Stimulated activated memory B cell treated with anti-CD40 and anti-IgM and Interleukin-4, amounts not matched to agents 10 μg/mL and 1 μg/mL and 100 μg/mL, for 72 hours (primary cell): ENCODE results near the gene HELT.
"Not testable (repeated sequence)": the region's sequence is repeated elsewhere in the genome, so short reads cannot be mapped to it uniquely, and the experiment has no call there.

Experiments
- ATAC-seq: fragments of 150-1000 bp; cut with Tn5 transposase; 2 replicates; pipeline ENCODE4 v1.10.0; 2021
- H3K27ac Mint-ChIP-seq: one replicate; pipeline ENCODE4 v1.8.0; 2022; ENCODE audit warnings: mild to moderate bottlenecking, mixed read lengths
- H3K27me3 Mint-ChIP-seq: one replicate; pipeline ENCODE4 v1.8.0; 2022; ENCODE audit warnings: mixed read lengths
- H3K36me3 Mint-ChIP-seq: one replicate; pipeline ENCODE4 v1.8.0; 2022; ENCODE audit warnings: mixed read lengths
- H3K4me1 Mint-ChIP-seq: one replicate; pipeline ENCODE4 v1.8.0; 2022; ENCODE audit warnings: mixed read lengths
- H3K4me3 Mint-ChIP-seq: one replicate; pipeline ENCODE4 v1.8.0; 2022; ENCODE audit warnings: mild to moderate bottlenecking, moderate library complexity, mixed read lengths
- H3K9me3 Mint-ChIP-seq: one replicate; pipeline ENCODE4 v1.8.0; 2022; ENCODE audit warnings: mixed read lengths

HELT gene

DNA sequence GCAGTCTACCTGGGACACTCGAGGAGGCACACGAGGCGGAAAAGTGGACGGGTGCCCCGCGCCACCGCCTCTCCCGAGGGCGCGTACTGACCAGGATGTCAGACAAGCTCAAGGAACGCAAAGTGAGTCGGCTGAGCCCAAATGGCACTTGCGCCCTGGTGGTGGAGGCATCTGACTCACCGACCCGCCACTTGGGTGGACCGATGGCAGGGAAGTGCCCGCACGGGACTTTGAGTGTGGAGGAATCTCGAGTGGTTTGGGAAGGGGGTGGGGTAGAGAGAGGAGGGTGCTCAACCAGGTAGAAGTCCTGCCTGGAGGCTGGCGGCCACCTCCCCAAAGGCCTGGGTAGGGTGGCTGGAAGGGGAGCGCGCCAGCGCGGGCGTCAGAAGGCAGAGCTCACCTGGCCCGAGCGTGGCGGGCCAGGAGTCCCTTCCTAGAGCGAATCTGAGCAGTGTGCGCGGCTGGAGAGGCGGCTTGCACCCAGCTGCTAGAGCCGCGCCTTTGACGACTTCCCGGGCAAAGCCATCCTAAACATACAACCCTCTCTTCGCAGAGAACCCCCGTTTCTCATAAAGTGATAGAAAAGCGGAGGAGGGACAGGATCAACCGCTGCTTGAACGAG lies 655 bp downstream of the HELT start:
- ATAC-seq: no peak
- H3K27ac Mint-ChIP-seq: no peak overlapping the region
- peaks cover 28% of the 10 kb centered on the region for H3K4me1 Mint-ChIP-seq
- H3K9me3 Mint-ChIP-seq: no peaks in the 10 kb centered on the region
- no peak overlapping the region for H3K4me3 Mint-ChIP-seq
- no peaks in the 10 kb centered on the region for H3K36me3 Mint-ChIP-seq
- peaks cover 98% of the 10 kb centered on the region for H3K27me3 Mint-ChIP-seq

DNA sequence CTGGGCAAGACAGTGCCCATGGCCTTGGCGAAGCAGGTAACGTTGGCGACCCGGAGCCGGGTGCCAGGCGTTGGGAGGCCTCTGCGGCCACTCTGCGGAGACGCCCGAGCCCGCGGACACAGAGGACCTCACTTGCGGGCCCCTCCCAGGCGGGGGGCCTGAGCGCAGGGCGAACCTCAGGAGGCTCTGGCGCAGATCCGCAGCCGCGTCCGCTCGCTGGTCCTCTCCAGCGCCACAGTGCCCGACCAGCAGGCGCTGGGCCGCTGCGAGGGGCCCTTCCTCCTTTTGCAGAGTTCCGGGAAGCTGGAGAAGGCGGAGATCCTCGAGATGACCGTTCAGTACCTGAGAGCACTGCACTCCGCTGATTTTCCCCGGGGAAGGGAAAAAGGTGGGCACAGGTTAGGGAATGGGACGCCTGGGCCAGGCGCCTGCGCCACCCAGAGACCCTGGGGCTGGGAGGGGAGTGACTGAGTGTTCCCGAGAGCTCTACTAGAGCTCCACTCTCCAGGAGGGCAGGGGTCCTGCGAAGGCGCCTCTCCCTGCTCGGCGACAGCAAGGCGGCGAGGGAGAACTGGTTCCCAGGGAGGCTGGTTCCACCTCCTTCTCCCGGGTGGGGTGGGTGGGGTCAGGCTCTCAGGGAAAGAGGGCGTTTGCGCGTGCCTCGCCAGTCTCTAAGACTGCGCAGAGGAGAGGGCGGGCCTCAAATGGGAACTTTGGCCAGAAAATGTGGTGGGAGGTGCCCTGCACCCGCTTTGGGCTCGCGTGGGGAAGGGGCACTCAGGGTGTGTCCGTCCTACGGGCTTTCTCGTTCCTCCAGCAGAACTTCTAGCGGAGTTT lies 1.4 kb downstream of the HELT start:
- Mint-ChIP-seq H3K4me3 (no peak overlapping the region), H3K27ac (no peak overlapping the region), H3K27me3 (peaks cover 94% of the 10 kb centered on the region), H3K9me3 (no peaks in the 10 kb centered on the region), H3K36me3 (no peaks in the 10 kb centered on the region), H3K4me1 (peaks cover 28% of the 10 kb centered on the region)
- no peak for ATAC-seq

DNA sequence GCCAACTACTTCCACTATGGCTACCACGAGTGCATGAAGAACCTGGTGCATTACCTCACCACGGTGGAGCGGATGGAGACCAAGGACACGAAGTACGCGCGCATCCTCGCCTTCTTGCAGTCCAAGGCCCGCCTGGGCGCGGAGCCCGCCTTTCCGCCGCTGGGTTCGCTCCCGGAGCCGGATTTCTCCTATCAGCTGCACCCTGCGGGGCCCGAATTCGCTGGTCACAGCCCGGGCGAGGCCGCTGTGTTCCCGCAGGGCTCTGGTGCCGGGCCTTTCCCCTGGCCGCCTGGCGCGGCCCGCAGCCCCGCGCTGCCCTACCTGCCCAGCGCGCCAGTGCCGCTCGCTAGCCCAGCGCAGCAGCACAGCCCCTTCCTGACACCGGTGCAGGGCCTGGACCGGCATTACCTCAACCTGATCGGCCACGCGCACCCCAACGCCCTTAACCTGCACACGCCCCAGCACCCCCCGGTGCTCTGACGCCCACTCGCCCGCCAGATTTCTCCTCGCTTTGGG lies 2.1 kb downstream of the HELT start:
- Mint-ChIP-seq H3K4me3 (no peak overlapping the region), H3K27ac (no peak overlapping the region), H3K4me1 (peaks cover 28% of the 10 kb centered on the region), H3K9me3 (no peaks in the 10 kb centered on the region), H3K27me3 (peaks cover 94% of the 10 kb centered on the region), H3K36me3 (no peaks in the 10 kb centered on the region)
- ATAC-seq: no peak

DNA sequence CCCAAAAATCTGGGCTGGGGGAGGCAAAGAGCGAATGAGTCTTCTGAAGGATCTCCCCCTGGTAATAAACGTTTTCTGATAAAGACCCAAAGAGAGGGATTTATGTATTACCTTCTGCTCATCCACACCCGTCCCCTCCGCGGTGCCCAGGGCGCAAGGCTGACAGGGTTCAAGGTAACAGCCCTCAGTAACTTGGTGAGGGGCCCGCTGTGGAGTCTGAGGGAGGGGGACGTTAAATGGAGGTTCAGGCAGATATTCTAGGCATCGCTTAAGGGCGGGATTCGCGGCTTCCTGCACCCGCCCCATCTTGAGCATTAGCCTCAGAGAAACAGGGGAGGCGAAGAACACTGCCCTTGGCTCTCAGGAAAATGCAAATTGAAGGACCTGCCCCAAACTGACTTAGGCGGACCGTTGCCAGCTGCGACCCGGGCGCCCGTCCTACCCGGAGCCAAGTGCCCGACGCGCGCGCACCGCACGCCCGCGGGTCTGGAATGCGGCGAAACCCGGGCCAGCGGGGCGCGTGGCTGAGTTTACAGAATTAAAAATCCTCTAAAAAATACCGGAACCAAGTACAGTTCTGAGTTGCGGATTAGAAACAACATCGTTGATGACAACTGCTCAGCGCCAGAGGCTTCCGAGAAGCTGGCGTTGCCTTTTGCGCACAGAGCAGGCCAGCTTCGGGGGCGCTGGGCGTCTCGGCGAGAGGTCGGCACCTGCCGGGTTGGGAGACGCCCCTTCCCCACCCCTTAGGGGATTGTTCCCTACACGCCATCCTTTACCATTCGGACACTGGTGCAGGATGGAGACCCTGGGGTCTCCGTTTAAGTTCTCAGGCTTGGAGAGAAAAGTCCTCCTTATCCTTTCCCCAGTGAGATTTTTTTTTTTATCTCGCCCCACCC lies 2.8 kb downstream of the HELT start:
- Mint-ChIP-seq H3K4me1 (peaks cover 26% of the 10 kb centered on the region), H3K4me3 (no peak overlapping the region), H3K9me3 (no peaks in the 10 kb centered on the region), H3K27me3 (peaks cover 90% of the 10 kb centered on the region), H3K27ac (no peak overlapping the region), H3K36me3 (no peaks in the 10 kb centered on the region)
- ATAC-seq: no peak

DNA sequence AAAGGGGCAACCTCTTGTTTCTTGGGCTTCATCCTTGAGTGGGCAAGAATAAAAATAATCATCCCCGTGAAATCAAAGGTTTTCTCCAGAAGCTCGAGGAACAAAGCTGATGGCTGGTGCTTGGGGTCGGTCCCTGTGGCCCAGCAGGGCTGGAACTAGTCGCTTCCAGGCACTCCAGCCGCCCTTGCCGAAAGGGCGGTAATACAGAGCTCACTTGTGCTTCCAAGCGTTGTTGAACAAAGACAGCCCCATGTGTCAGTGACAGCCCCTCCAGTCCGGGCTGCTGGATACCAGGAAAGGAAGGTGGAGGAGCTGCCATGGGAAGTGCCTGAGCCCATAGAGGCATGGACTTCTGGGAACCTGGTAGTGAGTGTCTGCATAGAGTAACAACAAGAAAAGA lies 5.2 kb downstream of the HELT start:
- no peak for ATAC-seq
- H3K4me3 Mint-ChIP-seq: no peak overlapping the region
- H3K27me3 Mint-ChIP-seq: peaks cover 66% of the 10 kb centered on the region

DNA sequence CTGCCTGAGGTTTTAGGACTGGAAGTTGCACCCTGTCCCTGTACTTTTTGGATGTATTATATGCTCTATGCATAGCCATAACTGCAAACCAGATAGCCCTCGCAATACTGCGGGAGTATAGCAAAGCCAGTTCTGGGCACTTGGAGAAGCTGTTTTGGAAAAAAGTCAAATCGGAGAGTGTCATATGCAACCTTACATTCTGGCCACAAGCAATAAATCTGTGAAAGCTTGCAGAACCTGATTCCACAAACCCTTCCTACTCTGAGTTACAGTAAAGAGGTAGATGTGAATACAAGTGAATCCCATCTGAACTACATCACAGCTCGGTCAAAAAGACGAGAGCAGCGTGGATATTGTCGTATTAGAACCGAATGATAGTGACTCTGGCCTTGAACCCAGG lies 10.3 kb downstream of the HELT start:
- ATAC-seq: no peak
- no peaks in the 10 kb centered on the region for H3K4me1 Mint-ChIP-seq
- no peaks in the 10 kb centered on the region for H3K9me3 Mint-ChIP-seq
- H3K27ac Mint-ChIP-seq: no peak overlapping the region
- no peaks in the 10 kb centered on the region for H3K36me3 Mint-ChIP-seq
- H3K4me3 Mint-ChIP-seq: no peak overlapping the region
- H3K27me3 Mint-ChIP-seq: peaks cover 39% of the 10 kb centered on the region

More for the DNA sequence above, 5.2 kb downstream of the HELT start:
- Mint-ChIP-seq H3K4me1 (peaks cover 19% of the 10 kb centered on the region), H3K27ac (no peak overlapping the region), H3K36me3 (no peaks in the 10 kb centered on the region), H3K9me3 (no peaks in the 10 kb centered on the region)

DNA sequence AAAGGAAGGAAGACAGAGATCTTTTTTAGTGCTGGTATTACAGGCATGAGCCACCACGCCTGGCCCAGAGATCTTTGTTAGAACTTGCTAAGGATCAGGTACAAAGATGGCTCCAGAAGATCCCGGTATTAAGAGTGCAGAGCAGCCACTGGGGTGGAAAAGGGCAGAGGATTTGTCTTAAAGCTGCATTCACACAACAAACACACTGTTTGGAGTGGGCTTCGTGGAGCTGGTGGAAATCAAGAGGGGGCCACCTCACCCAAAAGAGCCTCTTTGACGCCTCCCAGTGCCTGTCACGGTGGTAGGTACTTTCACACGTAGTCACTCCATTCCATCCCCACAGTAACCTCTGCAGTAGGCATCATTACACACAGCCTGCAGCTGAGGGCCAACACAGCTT lies 13.3 kb downstream of the HELT start:
- H3K4me1 Mint-ChIP-seq: peaks cover 8% of the 10 kb centered on the region
- H3K4me3 Mint-ChIP-seq: no peak overlapping the region
- no peak for ATAC-seq
- no peaks in the 10 kb centered on the region for H3K9me3 Mint-ChIP-seq
- H3K27me3 Mint-ChIP-seq: peaks cover 36% of the 10 kb centered on the region
- no peaks in the 10 kb centered on the region for H3K36me3 Mint-ChIP-seq
- no peak overlapping the region for H3K27ac Mint-ChIP-seq

DNA sequence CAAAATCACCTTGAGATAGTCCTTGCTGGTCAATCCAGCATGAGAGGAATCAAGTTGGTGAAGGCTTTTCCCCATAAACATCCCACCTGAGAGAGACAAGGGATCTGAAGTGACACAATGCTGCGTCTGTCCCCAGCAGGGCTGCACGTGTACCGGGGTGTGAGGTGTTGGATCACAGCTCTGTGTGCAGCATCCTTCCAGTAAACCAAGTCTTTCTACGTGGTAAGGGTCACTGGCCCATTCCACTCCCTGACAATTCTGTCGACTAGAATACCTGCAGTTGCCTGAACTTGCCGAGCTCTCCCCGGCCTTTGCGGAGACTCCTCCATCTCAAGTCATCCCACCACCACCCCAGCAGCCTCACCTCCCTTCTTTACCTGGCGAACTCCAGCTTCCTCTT lies 14.8 kb downstream of the HELT start:
- ATAC-seq: no peak
- Mint-ChIP-seq H3K27me3 (peaks cover 46% of the 10 kb centered on the region), H3K27ac (no peak overlapping the region), H3K36me3 (no peaks in the 10 kb centered on the region), H3K4me1 (peaks cover 8% of the 10 kb centered on the region), H3K9me3 (no peaks in the 10 kb centered on the region), H3K4me3 (no peak overlapping the region)

DNA sequence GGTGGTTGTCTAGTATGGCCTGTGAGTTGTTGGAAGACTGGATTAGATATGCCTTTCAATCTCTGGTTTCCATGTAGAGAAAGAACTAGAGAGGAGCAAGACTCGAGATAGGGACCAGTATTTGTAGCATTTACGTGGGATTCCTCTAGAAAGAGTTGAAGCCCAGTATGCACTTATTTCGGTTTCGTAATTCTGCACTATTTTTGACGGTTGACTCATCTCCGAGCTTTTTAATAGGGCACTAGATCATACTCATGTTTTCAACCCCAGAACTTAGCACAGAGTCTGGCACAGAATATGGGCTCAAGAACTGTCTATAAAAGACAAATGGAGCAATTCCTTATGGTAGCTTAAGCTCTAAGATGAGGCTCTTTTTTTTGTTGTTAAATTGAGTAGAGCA lies 15.7 kb downstream of the HELT start:
- no peaks in the 10 kb centered on the region for H3K36me3 Mint-ChIP-seq
- no peak for ATAC-seq
- H3K27ac Mint-ChIP-seq: no peak overlapping the region
- H3K4me3 Mint-ChIP-seq: no peak overlapping the region
- H3K27me3 Mint-ChIP-seq: peaks cover 46% of the 10 kb centered on the region
- H3K9me3 Mint-ChIP-seq: no peaks in the 10 kb centered on the region
- H3K4me1 Mint-ChIP-seq: peaks cover 8% of the 10 kb centered on the region

DNA sequence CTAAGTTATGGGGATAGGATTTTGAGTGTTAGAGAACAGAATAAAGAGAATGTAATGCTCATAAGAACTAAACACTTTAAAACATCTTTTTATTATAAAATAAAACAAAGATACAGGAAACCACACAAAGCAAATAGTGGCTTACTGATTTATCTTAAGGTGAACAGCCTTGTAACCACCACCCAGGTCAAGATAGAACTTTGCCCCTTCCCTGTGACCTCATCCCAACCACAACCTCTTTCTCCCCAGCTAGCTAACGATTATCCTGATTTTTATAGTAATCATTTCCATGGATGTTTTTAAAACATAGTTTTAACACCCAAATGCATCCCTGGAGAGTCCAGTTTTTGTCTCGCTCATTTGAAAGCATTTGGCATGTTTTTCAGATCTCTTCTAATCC lies 17.0 kb downstream of the HELT start:
- Mint-ChIP-seq H3K36me3 (no peaks in the 10 kb centered on the region), H3K27me3 (peaks cover 46% of the 10 kb centered on the region), H3K4me3 (no peak overlapping the region), H3K9me3 (no peaks in the 10 kb centered on the region), H3K27ac (no peak overlapping the region), H3K4me1 (peaks cover 16% of the 10 kb centered on the region)
- ATAC-seq: no peak

DNA sequence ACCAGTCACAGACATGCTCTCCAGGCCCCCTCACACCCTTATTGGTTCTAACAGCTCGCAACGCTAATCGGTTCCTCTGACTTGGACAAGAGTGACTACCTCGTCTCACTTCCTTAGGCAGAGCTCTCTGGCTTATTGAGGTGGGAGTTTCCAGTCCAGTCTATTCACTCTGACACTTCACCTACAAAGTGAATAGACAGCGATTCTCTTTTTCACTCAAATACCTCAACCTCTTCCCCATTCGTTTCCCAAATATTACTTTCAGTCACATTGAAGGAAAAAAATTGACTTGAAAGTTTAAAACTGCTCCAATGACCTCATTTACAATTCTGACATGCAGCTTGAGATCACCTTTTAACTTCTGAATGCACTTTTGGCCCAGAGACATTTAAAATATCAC lies 17.7 kb downstream of the HELT start:
- ATAC-seq: peak; percentile 78
- Mint-ChIP-seq H3K4me3 (no peak overlapping the region), H3K27me3 (peaks cover 41% of the 10 kb centered on the region), H3K4me1 (peaks cover 16% of the 10 kb centered on the region), H3K36me3 (no peaks in the 10 kb centered on the region), H3K9me3 (no peaks in the 10 kb centered on the region), H3K27ac (no peak overlapping the region)

DNA sequence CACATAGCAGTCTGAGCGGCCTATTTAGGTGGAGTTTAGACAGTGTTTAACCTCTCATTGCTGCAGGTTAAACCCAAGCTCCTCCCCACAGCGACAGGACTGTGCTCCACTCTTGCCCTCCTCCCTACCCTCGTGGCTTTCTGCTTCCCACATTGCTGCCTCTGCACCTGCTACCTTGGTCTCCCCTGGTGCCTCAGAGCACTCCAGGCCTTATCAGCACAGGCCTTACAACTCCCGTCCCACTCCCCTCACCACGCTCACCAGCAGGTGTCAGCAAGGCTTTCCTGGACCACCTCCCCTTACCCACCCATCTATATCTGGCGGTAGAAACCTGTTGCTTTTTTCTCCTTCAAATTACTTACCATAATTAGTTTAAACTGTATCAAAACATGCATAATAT lies 18.6 kb downstream of the HELT start:
- Mint-ChIP-seq H3K9me3 (no peaks in the 10 kb centered on the region), H3K4me3 (no peak overlapping the region), H3K4me1 (peaks cover 16% of the 10 kb centered on the region), H3K27me3 (peaks cover 41% of the 10 kb centered on the region), H3K27ac (no peak overlapping the region), H3K36me3 (no peaks in the 10 kb centered on the region)
- no peak for ATAC-seq

DNA sequence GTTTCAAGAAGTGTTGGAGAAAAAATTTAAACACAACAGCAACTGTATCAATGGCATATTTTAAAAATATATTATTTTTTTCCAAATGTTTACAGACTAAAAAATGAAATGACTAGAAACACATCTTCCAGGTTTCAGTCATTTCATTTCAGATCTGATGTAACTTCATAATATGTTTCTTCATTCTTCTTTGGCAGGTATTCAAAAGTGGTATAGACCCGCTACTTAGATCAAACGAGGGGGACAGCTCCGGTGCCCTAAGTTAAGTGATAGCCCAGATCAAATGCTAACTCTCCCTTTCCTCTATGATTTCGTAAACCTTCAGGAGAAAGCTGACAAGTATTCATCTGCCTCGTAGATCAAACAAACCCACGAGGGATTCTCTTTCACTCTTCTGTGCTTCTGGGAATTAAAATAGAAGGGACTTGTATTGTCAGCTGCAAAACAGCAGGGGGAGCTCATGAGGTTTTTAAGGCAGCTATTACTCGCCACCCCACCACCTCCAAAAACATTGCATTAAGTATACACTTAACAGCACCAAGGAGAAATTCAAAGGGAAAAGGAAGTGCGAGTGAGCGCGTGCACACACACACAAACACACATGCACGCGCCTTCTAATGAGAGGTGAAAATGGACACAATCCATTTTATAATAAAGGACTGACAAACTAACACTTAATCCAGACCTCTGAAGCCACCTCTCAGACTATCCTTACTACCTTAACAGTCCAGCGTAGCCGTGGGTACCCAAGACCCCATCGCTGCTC lies 21.4 kb downstream of the HELT start:
- no peak overlapping the region for H3K4me3 Mint-ChIP-seq

DNA sequence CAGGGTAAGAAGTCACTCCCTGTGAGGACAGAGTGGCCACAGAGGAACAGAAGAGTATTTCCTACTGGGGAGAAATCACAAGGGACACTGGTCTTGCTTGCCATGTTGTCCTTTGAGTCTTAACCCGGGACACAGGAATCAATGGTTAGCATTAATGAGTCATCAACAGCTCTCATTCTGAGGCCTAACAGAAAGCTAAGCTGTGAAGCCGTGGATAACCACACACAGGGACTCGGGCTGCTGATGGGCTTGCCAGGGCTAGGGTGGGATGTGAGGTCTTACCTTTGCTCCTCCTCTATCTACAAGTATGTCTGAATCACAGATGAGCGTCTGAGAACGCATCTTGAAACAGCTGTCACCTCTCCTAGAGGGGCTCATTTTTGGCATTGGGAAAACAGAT lies 22.2 kb downstream of the HELT start:
- Mint-ChIP-seq H3K4me3 (no peak overlapping the region), H3K9me3 (no peaks in the 10 kb centered on the region), H3K4me1 (peaks cover 15% of the 10 kb centered on the region), H3K36me3 (no peaks in the 10 kb centered on the region), H3K27ac (no peak overlapping the region), H3K27me3 (peaks cover 32% of the 10 kb centered on the region)
- no peak for ATAC-seq

More for the DNA sequence above, 21.4 kb downstream of the HELT start:
- peaks cover 28% of the 10 kb centered on the region for H3K27me3 Mint-ChIP-seq
- H3K9me3 Mint-ChIP-seq: no peaks in the 10 kb centered on the region
- no peaks in the 10 kb centered on the region for H3K36me3 Mint-ChIP-seq
- H3K27ac Mint-ChIP-seq: no peak overlapping the region
- ATAC-seq: peak; percentile 52
- peaks cover 16% of the 10 kb centered on the region for H3K4me1 Mint-ChIP-seq

DNA sequence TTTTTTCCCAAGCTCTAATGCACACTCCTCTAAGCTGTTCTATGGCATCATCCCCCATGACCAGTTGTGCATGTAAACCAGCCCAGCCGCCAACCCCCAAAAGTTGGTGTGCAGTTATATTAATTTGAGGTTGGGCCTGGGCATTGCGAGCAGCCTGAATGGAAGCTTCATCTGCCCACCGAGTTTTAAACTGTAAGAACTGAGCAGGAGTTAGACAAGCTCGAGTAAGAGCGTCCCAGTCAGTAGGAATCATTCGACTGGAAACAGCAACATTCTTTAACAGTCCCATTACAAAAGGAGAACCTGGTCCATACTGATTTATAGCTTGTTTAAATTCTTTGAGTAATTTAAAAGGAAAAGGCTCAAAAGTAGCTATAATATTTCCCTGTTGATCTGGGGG lies 32.0 kb downstream of the HELT start:
- ATAC-seq, H3K4me1 Mint-ChIP-seq, H3K27ac Mint-ChIP-seq, H3K36me3 Mint-ChIP-seq, H3K4me3 Mint-ChIP-seq, H3K9me3 Mint-ChIP-seq: not testable (repeated sequence)
- peaks cover 52% of the 10 kb centered on the region for H3K27me3 Mint-ChIP-seq
